GM18507 (cell line): ENCODE results near the gene ACSM2B.
"Not testable (repeated sequence)": the region's sequence is repeated elsewhere in the genome, so short reads cannot be mapped to it uniquely, and the experiment has no call there.

Experiments
- DNase-seq: peaks from one replicate; pipeline ENCODE4 v3.0.0; 2011; ENCODE audit warnings: low read depth; ENCODE audit not compliant: insufficient read length; ENCODE audit errors: extremely low spot score
- FAIRE-seq: peaks from 2 replicates; lab custom pipeline; 2011; peaks lifted over from hg19 to GRCh38; lab: Jason Lieb, UNC

The ACSM2B gene

GRCh38 chr16:20546278-20546853, 29.8 kb downstream of the ACSM2B start:
- FAIRE-seq, DNase-seq: not testable (repeated sequence)

DNA sequence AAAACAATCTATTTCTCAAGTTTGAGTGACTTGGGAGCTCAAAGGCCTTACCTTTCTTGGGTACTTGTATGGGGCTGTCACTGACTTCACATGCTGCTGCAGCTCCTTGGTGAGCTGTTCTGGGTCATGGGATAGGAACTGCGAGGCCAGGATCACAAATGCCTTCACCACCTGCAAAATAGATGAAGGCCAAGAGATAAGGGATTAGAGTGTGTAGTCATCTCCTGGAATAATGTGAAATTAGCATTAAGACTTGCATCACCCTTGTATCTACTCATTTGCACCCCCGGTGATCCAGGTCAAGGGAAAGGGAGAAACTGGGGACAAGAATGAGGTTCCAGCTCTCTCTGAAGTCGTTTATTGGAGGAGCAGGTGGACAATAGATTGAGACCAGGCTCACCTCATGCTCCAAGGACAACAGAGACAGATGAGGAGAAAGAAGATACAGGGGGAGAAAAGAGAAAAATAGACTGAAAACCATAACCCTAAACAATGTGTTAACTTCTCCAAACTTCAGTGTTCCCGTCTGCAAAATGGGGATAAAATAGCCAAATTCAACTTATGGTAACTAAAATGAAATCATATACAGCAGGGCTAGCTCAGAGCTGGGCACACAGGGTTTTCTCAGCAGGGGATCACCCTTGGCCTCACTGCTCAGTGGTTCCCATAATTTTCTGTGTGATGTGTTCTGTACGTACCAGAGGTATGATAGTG, 35.4 kb downstream of the ACSM2B start:
- not testable (repeated sequence) for DNase-seq, FAIRE-seq

DNA sequence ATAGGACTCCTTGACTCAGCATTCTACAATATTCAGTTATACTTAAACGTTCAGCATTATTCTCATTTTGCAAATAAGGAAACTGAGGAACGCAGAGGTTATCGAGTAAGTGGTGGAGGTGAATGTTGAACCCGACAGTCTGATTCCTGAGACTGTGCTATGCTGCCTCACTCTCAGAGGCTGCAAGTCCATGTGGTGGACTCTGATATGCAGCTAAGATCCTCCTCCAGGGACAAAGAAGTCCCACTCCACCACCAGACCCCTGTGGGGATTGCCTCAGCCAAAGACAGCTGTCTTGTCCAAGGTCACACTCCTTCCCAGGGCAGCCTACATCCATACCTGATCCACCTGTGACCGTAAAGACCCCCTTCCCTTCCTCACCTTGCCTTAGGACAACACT, 37.5 kb downstream of the ACSM2B start:
- FAIRE-seq (no peak), DNase-seq (no peak)

DNA sequence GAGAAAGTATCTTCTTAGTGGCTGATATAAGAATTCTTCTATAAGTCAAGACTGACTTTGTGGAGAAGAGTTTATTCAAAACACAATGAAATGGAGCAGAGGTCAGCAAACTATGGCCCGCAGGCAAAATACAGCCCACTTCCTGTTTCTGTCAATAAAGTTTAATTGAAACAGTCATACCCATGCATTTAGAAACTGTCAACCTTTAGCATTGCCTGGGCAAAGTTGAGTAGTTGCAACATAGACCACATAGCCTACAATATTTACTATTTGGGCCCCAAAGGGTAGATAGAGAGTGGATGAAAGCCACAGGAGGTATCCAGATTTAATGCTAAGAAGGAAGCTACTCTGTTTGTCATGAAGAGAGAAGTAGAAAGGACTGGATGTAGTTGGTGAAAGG, 38.0 kb downstream of the ACSM2B start:
- DNase-seq (no peak), FAIRE-seq (no peak)

- FAIRE-seq, DNase-seq: not testable (repeated sequence)
Observed at GRCh38 chr16:20536669-20537068, 39.5 kb downstream of the ACSM2B start.

GRCh38 chr16:20532284-20532792, 43.8 kb downstream of the ACSM2B start:
- not testable (repeated sequence) for FAIRE-seq, DNase-seq

GRCh38 chr16:20531795-20532194, 44.4 kb downstream of the ACSM2B start:
- not testable (repeated sequence) for DNase-seq, FAIRE-seq

DNA sequence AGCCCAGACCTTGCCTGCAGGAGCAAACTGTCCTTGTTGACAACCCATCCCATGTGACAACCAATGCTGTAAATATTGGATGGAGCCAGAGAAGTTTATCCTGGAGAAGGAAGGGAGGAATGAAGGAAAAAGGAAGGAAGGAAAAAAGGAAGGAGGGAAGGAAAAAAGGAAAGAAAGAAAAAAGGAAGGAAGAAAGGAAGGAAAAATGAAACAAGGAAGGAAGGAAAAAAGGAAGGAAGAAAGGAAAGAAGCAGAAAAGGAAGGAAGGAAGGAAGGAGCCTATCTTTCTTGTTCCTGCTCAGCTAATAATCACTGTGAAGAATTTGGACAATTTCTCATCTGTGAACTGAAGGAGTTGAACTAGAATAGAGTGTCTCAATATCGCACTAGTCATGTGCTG, 56.1 kb downstream of the ACSM2B start:
- FAIRE-seq, result no peak
- no peak for DNase-seq

GRCh38 chr16:20519231-20519630, 56.9 kb downstream of the ACSM2B start:
- FAIRE-seq (no peak), DNase-seq (no peak)

- no peak for DNase-seq
- no peak for FAIRE-seq
Observed at GRCh38 chr16:20517149-20517548, 59.0 kb downstream of the ACSM2B start.

- DNase-seq (no peak), FAIRE-seq (no peak)
Observed at GRCh38 chr16:20515688-20516090, 60.5 kb downstream of the ACSM2B start.

DNA sequence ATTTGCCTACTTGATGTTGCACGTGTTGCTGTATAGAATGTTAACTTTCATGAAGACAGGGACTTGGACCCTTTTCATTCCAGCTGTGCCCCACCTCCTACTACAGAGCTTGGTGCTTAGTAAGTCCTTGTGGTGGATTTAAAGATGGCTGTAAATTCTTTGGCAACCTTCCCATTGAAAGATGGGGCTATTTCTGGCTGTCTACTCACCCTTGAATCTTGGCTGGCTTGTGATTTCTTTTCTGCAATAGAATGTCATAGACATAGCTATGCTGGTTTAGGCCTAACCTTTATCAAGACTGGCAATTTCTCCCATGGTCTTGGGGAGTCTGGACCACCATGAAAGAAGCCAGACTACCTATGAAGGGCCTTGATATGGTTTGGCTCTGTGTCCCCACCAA, 65.8 kb downstream of the ACSM2B start:
- DNase-seq (no peak), FAIRE-seq (no peak)

DNA sequence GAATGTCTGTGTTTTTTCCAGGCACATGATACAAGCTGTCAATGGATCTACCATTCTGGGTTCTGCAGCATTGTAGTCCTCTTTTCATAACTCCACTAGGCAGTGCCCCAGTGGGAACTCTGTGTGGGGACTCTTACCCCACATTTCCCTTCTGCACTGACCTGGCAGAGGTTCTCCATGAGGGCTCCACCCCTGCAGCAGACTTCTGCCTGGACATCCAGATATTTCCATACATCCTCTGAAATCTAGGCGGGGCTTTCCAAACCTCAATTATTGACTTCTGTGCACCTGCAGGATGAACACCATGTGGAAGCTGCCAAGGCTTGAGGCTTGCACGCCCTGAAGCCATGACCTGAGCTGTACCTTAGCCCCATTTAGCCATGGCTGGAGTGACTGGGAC, 68.9 kb downstream of the ACSM2B start:
- DNase-seq (no peak), FAIRE-seq (no peak)

- DNase-seq, result no peak
- FAIRE-seq, result no peak
Observed at GRCh38 chr16:20504418-20504817, 71.7 kb downstream of the ACSM2B start.

GRCh38 chr16:20491448-20491847, 84.7 kb downstream of the ACSM2B start:
- FAIRE-seq, DNase-seq: not testable (repeated sequence)

- not testable (repeated sequence) for FAIRE-seq, DNase-seq
Observed at GRCh38 chr16:20490994-20491393, 85.2 kb downstream of the ACSM2B start.
